K562 (cell line): ENCODE results near the gene TIMM44. TPM values are rescaled to one million over a fixed set of nuclear protein-coding genes. Genes with fewer than 3 reads are reported as not detected.
A peak's percentile ranks its signal among the peaks of the same experiment; 100 is the strongest.

Experiments
- ELF1 ChIP-seq: fragments of 200-800 bp; sonication (Bioruptor generic); IDR thresholded peaks from 2 replicates; pipeline ENCODE4 v1.6.1; 2016; ENCODE audit warnings: missing genetic modification characterization, missing compliant biosample characterization
- PHF21A ChIP-seq: fragments of 450-650 bp; IDR thresholded peaks from 2 replicates; pipeline ENCODE4 v1.6.1; 2017; ENCODE audit warnings: low read depth, borderline replicate concordance
- SIRT6 ChIP-seq: IDR thresholded peaks from one replicate; pipeline ENCODE4 v1.6.1; 2012; ENCODE audit warnings: low read depth, mild to moderate bottlenecking, control low read depth, inconsistent platforms, low read length, moderate library complexity
- TBL1XR1 ChIP-seq, 2 experiments: IDR thresholded peaks; 2 replicates each; pipeline ENCODE4 v1.6.1; 2012; ENCODE audit warnings: improper control_type of control experiment in 2 of 2, low read length in 2 of 2, mild to moderate bottlenecking in 1 of 2
- YBX1 ChIP-seq: fragments of 450-650 bp; IDR thresholded peaks from 2 replicates; pipeline ENCODE4 v1.7.1; 2016; ENCODE audit warnings: mild to moderate bottlenecking
- ZKSCAN3 ChIP-seq: fragments of 250-450 bp; sonication (Bioruptor Pico); IDR thresholded peaks from 2 replicates; pipeline ENCODE4 v1.4.0; 2020
- polyA plus RNA-seq, 8 experiments: library from polyadenylated mRNA; depleted of rRNA in 4 of 8; stranded (reverse) in 5 of 8; unstranded in 3 of 8; fragments of >200 nt; fragmentation: Nextera tagmentation in 2 of 8; fragmentation: Illumina TruSeq in 1 of 8; extraction: Ambion mirVana in 2 of 8; extraction: Trizol in 1 of 8; gene quantifications; 2 replicates each; pipeline versions ENCODE4 v1.2.1 to v1.2.3, GENCODE V29; 2011 to 2014; ENCODE audit warnings: inconsistent platforms in 1 of 8, missing spikeins in 1 of 8
- total RNA-seq, 7 experiments: library from RNA; depleted of rRNA in 6 of 7; stranded (reverse); fragments of >200 nt in 6 of 7; fragmentation: Illumina TruSeq in 2 of 7; extraction: Trizol in 2 of 7; gene quantifications; 2 replicates each; pipeline versions ENCODE4 v1.2.1 to v1.2.3, GENCODE V29; 2011 to 2021; ENCODE audit warnings: low replicate concordance in 1 of 7
- TF ChIP-seq, protein P1 (sequence below): sonication (generic); formaldehyde crosslinking; IDR thresholded peaks from 2 replicates; pipeline ENCODE4 v1.8.0; 2022; ENCODE audit warnings: mild to moderate bottlenecking, missing genetic modification reagents, borderline replicate concordance
- TF ChIP-seq, protein P2 (sequence below), 2 experiments: fragments of 450-650 bp; IDR thresholded peaks; 2 replicates each; pipeline ENCODE4 v1.6.1; 2016; ENCODE audit warnings: mild to moderate bottlenecking in 2 of 2, borderline replicate concordance in 1 of 2, low read depth in 1 of 2, moderate library complexity in 1 of 2
- TF ChIP-seq, protein P3 (sequence below): fragments of 250-450 bp; sonication (Bioruptor Pico); IDR thresholded peaks from 2 replicates; pipeline ENCODE4 v1.6.1; 2021; ENCODE audit warnings: mild to moderate bottlenecking
- TF ChIP-seq, protein P4 (sequence below): fragments of 200-800 bp; sonication (Bioruptor generic); IDR thresholded peaks from 2 replicates; pipeline ENCODE4 v1.6.1; 2016; ENCODE audit warnings: missing genetic modification characterization, missing compliant biosample characterization

The TIMM44 gene
- total and polyA plus RNA-seq, 9 of the 15 experiments (the other 6 are each of a cell fraction or from before 2014, with no cell fraction given) = 10.3 to 231 (median 89.3) TPM

DNA sequence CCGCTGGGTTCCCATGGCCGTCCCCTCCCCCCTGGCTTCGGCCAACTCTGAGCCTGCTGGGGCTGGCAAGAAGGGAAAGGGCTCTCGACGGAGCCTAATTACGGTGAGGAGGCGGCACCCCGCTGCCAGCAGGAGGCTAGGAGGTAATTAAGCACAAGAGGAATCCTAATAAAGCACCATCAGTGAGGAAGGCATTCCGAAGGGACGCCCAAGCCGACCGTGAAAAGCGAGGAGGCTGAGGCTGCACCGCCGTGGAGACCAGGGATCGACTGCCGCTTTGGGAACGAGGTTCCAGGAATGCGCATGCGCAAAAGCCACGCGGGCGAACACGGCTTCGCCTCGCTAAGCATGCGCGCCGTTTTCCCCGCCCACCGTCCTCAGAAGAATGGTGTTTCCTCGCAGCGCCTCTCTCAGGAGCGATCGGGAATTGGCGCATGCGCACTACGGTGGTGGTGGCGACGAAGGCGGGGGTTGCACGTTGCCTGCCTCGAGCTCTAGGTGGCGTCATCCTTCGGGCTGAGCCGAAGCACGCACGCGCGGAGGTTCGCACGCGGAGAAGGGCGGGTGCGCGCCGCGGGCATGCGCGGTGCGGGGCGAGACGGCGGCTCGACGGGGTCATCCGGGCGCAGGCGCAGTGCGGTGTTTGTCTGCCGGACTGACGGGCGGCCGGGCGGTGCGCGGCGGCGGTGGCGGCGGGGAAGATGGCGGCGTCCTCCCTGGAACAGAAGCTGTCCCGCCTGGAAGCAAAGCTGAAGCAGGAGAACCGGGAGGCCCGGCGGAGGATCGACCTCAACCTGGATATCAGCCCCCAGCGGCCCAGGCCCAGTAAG, 40.0 kb downstream of the TIMM44 start, which contains the start of gene MAP2K7 (continued):
- TF ChIP-seq, protein P1, sequence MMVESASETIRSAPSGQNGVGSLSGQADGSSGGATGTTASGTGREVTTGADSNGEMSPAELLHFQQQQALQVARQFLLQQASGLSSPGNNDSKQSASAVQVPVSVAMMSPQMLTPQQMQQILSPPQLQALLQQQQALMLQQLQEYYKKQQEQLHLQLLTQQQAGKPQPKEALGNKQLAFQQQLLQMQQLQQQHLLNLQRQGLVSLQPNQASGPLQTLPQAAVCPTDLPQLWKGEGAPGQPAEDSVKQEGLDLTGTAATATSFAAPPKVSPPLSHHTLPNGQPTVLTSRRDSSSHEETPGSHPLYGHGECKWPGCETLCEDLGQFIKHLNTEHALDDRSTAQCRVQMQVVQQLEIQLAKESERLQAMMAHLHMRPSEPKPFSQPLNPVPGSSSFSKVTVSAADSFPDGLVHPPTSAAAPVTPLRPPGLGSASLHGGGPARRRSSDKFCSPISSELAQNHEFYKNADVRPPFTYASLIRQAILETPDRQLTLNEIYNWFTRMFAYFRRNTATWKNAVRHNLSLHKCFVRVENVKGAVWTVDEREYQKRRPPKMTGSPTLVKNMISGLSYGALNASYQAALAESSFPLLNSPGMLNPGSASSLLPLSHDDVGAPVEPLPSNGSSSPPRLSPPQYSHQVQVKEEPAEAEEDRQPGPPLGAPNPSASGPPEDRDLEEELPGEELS = peak; percentile 88; the same call in 1 of the 2 replicates
- TF ChIP-seq YBX1 (no peak), PHF21A (0 out of 2 replicates have a peak, but pooled peaks have one; percentile 44), SIRT6 (no peak), ZKSCAN3 (CRISPR knock-in tag) (no peak), TBL1XR1 (IDR thresholded peaks at IDR 0.05; ENCODE audit: low read length in 2 of 2) (0 out of 4 replicates have a peak, but pooled peaks of 1 of the 2 experiments have one; percentile 12), ELF1 (tag) (no peak)
- TF ChIP-seq, protein P2, sequence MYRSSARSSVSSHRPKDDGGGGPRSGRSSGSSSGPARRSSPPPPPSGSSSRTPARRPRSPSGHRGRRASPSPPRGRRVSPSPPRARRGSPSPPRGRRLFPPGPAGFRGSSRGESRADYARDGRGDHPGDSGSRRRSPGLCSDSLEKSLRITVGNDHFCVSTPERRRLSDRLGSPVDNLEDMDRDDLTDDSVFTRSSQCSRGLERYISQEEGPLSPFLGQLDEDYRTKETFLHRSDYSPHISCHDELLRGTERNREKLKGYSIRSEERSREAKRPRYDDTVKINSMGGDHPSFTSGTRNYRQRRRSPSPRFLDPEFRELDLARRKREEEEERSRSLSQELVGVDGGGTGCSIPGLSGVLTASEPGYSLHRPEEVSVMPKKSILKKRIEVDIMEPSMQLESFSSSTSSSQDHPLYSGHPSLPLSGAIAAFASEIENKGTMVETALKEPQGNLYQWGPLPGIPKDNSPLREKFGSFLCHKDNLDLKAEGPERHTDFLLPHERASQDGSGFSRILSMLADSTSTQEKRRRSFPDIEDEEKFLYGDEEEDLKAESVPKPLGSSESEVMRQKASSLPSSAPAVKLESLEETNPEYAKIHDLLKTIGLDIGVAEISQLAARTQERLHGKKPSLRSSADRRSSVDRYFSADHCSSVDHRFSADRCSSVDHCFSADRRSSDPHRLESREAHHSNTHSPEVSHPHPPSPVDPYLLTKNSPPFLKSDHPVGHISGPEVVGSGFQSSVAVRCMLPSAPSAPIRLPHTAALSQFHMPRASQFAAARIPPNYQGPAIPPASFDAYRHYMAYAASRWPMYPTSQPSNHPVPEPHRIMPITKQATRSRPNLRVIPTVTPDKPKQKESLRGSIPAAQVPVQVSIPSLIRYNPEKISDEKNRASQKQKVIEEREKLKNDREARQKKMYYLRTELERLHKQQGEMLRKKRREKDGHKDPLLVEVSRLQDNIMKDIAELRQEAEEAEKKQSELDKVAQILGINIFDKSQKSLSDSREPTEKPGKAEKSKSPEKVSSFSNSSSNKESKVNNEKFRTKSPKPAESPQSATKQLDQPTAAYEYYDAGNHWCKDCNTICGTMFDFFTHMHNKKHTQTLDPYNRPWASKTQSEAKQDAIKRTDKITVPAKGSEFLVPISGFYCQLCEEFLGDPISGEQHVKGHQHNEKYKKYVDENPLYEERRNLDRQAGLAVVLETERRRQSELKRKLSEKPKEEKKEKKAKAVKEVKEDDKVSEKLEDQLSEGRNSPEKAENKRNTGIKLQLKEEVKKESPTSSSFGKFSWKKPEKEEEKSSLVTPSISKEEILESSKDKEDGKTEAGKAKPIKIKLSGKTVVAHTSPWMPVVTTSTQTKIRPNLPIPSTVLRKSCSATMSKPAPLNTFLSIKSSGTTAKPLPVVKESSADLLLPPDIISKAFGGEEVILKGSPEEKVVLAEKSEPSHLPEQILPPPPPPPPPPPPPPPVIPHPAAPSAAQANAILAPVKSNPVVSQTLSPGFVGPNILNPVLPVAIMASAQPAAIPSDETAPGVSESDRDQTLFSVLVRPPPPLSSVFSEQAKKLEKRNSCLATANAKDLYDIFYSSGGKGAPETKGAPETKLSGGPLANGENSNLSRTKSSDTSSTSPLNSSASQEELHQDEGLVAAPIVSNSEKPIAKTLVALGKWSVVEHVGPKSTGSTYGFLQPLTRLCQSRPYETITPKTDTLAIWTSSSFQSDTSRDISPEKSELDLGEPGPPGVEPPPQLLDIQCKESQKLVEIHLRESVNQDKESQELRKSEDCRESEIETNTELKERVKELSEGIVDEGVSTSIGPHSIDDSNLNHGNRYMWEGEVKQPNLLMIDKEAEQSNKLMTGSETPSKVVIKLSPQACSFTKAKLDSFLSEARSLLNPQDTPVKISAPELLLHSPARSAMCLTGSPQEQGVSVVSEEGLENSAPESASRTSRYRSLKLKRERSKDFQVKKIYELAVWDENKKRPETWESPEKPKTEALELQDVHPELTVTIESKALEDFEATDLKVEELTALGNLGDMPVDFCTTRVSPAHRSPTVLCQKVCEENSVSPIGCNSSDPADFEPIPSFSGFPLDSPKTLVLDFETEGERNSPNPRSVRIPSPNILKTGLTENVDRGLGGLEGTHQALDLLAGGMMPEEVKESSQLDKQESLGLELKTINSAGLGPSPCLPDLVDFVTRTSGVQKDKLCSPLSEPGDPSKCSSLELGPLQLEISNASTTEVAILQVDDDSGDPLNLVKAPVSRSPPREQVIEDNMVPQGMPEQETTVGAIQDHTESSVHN (IDR thresholded peaks at IDR 0.05; ENCODE audit: borderline replicate concordance in 1 of 2, low read depth in 1 of 2) = no peak
- TF ChIP-seq, protein P3, sequence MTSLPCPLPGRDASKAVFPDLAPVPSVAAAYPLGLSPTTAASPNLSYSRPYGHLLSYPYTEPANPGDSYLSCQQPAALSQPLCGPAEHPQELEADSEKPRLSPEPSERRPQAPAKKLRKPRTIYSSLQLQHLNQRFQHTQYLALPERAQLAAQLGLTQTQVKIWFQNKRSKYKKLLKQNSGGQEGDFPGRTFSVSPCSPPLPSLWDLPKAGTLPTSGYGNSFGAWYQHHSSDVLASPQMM = no peak
- TF ChIP-seq, protein P4, sequence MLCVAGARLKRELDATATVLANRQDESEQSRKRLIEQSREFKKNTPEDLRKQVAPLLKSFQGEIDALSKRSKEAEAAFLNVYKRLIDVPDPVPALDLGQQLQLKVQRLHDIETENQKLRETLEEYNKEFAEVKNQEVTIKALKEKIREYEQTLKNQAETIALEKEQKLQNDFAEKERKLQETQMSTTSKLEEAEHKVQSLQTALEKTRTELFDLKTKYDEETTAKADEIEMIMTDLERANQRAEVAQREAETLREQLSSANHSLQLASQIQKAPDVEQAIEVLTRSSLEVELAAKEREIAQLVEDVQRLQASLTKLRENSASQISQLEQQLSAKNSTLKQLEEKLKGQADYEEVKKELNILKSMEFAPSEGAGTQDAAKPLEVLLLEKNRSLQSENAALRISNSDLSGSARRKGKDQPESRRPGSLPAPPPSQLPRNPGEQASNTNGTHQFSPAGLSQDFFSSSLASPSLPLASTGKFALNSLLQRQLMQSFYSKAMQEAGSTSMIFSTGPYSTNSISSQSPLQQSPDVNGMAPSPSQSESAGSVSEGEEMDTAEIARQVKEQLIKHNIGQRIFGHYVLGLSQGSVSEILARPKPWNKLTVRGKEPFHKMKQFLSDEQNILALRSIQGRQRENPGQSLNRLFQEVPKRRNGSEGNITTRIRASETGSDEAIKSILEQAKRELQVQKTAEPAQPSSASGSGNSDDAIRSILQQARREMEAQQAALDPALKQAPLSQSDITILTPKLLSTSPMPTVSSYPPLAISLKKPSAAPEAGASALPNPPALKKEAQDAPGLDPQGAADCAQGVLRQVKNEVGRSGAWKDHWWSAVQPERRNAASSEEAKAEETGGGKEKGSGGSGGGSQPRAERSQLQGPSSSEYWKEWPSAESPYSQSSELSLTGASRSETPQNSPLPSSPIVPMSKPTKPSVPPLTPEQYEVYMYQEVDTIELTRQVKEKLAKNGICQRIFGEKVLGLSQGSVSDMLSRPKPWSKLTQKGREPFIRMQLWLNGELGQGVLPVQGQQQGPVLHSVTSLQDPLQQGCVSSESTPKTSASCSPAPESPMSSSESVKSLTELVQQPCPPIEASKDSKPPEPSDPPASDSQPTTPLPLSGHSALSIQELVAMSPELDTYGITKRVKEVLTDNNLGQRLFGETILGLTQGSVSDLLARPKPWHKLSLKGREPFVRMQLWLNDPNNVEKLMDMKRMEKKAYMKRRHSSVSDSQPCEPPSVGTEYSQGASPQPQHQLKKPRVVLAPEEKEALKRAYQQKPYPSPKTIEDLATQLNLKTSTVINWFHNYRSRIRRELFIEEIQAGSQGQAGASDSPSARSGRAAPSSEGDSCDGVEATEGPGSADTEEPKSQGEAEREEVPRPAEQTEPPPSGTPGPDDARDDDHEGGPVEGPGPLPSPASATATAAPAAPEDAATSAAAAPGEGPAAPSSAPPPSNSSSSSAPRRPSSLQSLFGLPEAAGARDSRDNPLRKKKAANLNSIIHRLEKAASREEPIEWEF (CRISPR knock-in tag) = no peak
